HG03095 (cell line): Measurements from ENCODE around the gene EN2.

ENCODE experiments used
- ATAC-seq: cut with Tn5 transposase; IDR thresholded peaks from one replicate; pipeline ENCODE4 v1.9.1; 2021; ENCODE audit warnings: moderate library complexity; ENCODE audit not compliant: unreplicated experiment

The EN2 gene

GRCh38 chr7:155463114-155463811, 5.3 kb downstream of the EN2 start:
- no peak for ATAC-seq

GRCh38 chr7:155464183-155464582, 6.3 kb downstream of the EN2 start:
- no peak for ATAC-seq

DNA sequence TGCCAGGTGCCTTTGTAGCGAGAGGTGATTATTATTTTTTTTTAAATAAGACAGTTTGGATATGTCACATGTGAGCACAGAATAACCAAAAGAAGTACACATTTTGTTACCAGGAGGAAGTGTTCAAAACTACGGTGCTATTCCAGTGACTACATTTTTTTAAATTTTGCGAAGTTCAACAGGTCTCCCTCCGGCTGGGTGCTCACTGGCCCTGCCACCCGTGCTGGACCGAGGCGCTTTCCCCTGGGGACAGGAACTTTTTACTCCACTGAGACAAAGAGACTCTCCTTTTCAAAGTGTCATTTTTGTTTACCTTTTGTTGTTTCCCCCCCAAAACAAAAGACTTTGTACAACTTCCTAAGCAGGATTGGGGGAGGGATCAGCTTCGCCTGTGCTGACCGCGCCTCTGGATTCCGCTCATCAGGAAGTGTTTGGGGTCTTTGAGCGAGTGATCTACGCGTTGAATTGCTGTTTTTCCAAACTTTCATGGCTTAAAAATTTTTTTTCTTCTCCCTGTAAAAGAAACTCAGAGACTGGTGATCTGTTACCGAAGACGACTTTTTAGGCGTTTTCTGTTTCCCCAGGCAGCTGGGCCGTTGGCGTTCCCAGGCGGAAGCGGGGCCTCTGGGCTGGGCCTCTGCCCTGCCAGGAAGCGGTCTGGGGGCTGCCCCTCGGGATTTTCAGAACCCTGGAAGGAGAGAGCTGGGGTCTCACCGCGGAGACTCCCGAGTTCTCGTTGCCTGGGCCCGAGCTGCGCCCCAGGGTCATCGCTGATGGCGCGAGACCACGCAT, 7.2 kb downstream of the EN2 start:
- ATAC-seq: no peak

GRCh38 chr7:155465761-155466141, 7.8 kb downstream of the EN2 start:
- no peak for ATAC-seq

DNA sequence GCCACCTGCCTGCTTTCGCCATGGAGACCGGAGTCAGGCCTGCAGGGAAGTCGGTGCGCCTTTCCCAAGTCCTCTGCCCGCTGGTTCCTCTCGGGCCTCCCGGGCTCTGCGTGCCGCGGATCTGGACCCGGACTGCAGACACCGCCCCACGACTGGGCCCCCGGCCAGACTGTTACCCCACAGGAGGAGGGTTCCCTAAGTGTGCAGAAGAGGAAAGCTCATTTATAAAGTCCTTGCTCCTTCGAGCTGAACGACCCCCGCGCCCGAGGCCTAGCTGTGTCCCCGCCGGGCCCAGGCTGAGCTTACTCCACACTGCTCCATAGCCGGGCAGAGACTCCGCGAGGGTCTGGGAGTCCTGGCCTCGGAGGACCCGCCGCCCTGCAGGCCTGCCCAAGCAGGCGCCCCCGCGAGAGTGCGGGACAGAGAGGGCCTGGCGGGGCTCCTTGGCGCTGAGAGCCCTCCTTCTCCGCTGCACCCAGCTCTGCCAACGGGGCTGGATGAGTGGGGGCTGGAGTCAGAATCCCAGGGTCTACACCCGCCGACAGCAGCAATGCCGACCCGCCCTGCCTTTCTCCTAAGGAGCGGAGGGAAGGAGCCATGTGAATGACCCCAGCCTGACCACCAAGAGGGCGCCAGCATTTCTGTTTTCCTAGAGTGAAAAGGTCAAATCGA, 8.3 kb downstream of the EN2 start:
- no peak for ATAC-seq

DNA sequence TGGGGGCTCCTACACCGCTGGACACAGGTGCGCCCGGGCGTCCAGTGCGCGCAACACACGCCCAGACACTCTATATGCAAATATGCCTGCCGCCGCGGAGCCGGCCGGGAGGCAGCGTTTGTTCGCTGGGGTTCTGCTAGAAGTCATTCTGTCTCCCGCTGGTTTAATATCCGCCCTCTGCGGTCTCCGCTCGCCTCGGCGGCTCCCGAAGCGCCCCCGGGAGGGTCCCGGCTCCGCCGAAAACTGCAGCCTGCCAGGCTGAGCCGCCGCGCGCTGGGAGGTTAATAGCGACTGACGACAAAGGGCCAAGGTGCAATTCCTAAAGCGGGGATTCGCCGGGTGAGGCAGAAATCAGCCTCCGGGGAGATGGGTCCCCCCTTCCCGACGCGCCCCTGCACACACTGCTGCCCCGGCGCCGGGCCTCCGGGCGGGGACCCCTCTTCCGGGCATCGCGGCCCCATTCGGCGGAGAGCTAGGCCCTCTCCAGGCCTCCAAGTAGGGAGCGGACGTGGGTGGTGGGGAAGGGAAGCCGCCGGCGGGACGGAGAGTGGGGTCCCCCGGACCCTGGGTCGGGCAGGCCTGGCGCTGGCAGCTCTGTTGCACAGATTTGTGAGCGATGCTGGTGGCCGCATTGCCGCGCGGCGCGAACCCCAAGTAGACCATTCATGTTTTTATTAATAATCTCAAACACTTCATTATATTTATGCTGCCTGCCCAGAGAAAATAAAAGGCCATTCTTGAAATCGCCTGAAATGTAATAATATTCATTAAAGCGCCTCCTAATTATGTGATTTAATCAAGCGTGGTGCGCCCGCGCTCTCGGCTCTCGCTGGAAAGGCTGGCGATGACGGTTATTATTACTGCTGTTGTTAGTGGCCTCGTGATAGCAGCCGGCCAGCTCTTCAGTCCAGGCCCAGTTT, 9.1 kb downstream of the EN2 start:
- ATAC-seq: peak; percentile 55

DNA sequence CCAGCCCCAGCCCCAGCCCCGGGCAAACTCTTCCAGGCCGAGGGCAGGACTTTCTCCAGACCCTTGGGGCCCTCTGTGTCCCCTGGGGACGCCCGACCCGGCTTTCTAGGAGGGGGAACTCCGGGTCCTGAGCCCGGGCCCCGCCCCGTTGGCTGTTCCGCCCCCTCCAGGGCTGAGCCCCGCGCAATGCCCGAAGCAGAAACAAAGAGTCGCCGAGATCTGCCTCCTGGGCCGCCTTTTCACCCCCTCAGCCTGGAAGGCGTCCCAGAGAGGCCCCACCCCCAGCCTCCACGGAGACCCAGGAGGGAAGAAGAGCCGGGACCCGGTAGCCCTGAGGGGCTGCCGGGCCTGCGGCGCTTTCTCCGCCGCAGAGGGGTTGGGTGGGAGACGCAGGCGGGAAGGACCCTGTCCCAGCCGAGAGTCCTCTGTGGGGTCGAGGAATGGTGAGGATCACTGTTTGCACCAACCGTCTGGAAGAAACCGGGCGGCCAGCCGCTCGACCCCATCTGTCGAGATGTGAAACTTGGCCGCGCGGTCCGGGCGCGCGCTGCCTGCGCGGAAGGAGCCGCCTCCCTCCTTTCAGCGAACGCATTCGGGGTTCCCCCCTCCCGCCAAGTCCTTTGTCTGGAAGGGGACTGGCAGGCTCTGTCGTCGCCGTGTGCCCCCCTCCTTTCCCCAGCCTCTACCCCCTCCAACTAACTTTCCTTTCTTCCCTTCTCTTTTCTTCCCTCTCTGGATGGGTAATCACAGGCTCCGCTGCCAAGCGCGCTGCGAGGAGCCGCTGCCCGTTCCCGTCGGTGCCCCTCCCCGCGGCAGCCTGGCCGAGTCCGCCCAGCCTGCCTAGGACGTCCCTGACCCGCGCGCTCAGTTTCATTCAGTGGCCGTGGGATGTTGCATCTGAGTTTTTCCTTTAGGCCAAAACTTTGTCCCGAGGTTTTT, 10.2 kb downstream of the EN2 start:
- ATAC-seq: no peak

- ATAC-seq: no peak
Observed at GRCh38 chr7:155468785-155469148, 10.8 kb downstream of the EN2 start.

DNA sequence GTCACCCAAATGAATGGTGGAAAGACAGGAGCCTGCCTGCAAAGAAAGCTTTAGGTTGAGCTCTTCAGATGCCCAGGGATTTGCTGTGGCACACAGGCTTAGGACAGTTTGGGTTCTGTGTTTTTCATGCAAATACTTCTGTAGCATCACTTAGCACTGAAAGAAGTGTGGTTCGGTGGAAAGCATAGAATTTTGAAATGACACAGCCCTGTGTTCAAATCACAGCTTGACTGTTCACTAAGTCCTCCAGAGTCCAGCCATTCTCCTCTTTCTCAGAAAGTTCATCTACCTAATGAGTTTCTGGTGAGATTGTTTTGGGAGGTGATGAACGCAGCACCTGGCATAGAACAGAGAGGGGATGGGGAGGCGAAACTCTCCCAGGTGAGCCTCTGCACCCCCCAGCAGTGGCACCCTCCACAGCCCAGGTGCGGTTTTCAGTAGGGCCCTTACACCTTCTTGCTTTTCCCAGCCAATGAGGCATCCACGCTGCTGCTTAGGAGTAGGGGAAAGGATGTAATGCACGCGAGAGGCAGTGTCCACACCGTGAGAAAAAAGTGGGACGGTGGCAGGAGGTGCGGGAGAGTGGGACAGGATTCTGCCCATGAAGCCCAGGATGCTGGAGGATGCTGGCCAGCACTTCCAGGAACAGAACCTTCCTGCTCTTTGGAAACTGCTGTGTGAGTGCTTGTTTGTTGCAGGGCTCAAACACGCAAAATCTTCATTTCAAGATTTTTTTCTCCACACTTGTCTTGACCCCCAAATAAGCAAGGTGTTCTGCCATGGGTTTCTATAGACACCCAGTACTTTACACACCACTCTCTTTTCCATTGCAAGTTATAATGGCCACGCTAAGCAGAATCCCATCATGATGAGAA, 11.6 kb downstream of the EN2 start:
- no peak for ATAC-seq

- no peak for ATAC-seq
Observed at GRCh38 chr7:155470186-155470487, 12.2 kb downstream of the EN2 start.

DNA sequence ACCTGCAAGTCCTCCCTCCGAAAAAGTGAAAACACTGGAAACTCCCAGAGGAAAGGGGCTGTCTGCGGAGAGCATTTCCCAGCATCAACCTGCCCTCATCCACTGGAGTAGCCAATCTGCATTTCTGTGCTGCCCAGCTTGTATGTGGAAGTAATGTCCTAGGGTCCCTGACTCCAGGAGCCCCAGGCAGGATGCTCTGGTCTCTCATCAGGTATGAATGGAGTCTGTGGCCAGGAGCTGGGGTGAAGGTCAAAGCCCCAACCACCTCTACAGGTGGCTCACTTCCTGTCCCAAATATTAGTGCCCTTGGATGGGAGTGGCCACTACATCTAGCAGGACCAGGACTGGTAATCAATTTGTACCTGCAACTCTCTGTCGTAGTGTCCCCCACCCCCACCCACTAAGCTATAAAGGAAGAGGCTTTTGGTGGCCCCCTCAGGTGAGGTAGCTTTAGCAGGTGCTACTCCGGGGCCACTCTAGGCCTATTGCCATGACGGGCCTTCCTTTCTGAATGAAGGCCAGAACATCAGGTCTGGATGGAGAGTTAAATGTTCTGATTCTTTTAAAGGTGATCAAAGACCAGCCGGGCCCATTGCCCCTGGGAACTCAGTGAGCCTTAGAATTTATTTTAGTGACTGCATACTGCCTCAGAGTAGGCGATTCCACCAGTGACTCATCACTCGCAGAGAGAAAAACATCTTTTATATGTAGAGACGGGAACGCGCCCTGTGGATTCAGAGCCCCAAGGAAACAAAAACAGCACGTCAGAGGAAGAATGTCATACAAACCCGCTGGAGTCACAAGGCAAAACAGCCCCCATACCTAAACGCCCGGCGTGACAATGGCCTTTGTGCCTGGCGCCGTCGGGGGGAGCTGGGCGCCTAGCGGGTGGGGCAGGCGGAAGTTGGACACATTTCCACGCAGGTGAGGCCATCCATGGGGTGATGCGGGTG, 13.0 kb downstream of the EN2 start:
- ATAC-seq: no peak

- no peak for ATAC-seq
Observed at GRCh38 chr7:155471718-155472117, 13.8 kb downstream of the EN2 start.

DNA sequence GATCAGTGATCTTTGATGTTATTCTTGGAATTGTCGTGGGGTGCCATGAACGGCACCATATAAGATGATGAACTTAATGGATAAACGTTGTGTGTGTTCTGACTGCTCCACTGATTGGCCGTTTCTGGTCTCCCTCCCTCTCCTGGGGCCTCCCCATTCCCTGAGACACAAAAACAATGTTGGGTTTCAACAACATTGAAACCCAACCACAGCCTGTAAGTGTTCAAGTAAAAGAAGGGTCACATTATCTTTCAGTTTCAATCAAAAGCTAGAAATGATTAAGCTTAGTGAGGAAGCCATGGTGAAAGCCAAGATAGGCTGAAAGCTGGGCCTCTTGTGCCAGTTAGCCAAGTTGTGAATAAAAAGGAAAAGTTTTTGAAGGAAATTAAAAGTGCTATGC, 19.5 kb downstream of the EN2 start:
- ATAC-seq: peak; percentile 99

DNA sequence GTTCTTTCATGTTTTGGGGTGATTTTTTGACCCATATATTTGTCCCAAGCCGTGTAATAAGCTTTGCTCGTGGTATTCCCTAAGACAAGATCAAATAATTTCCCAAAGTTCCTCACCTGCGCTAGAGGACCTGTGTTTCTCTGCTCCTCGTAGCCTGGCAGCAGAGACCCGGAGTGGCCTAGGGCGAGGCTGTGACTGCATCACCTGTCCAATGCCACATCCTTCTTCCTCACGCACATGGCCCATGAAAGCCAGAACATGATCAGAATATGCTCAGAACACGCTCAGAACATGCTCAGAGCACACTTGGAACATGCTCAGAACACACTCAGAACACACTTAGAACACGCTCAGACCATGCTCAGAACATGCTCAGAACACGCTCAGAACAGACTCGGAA, 23.8 kb downstream of the EN2 start:
- ATAC-seq: no peak

- no peak for ATAC-seq
Observed at GRCh38 chr7:155482511-155483183, 24.7 kb downstream of the EN2 start.

DNA sequence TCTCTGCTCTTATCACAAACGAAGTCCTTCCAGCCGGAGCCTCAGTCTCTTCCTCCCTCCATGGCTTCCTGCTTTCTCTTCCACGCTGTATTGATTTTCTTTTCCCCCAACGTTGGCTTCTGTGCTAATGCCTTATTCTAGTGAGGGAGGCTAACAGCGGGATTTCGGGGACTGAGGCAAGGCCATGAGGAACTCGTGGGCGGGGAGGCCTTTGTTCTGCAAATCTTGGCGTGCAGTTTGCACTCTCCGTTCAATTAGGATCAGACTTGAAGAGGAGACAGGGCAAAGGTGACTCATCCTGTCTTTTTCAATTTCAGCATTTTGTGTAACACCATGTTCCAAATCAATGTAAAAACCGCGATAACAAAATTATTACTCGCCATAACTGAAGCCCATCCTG, 25.3 kb downstream of the EN2 start:
- no peak for ATAC-seq

DNA sequence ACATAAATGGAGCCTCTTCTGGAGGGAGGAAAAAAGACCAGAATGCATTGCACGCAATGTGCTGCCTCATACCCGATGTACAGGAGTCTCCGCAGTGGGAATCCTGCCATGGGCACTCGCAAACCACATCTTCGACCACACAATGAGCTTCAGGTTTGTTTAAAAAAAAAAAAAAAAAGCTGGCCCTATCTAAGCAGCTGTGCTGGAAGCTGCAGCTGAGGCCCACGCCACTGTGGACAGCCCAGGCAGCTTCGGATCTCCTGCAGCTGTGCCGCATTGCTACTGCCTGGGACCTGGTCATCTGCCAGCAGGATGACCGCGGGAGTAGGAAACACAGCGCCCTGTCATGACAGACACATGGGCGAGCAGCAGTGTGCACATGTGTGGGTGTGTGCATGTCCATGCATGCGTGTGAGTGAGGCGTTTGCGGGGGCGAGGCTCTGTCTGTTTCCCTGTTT, 26.0 kb downstream of the EN2 start:
- ATAC-seq: no peak
